ENCODE data around the gene AREL1.

The AREL1 gene

GRCh38 chr14:74710480-74710879 is 2.4 kb downstream of the AREL1 start:
- TF ChIP-seq CEBPB (IDR thresholded peaks at IDR 0.05) (no peak), TEAD4 (IDR thresholded peaks at IDR 0.05) (no peak), USF1 (IDR thresholded peaks at IDR 0.05) (no peak), ZBTB7A (IDR thresholded peaks at IDR 0.05; ENCODE audit: low read depth) (no peak), TCF12 (IDR thresholded peaks at IDR 0.05; ENCODE audit: low read depth) (no peak), FOXM1 (IDR thresholded peaks at IDR 0.05; ENCODE audit: borderline replicate concordance, low read depth) (no peak)
- TF ChIP-seq, protein P1, sequence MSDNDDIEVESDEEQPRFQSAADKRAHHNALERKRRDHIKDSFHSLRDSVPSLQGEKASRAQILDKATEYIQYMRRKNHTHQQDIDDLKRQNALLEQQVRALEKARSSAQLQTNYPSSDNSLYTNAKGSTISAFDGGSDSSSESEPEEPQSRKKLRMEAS (IDR thresholded peaks at IDR 0.05), result no peak

- TF ChIP-seq RAD21 (IDR thresholded peaks at IDR 0.05; ENCODE audit: low read depth) (0 out of 2 replicates have a peak, but pooled peaks have one; percentile 5), CREB1 (IDR thresholded peaks at IDR 0.05; ENCODE audit: low read depth) (no peak), TCF12 (IDR thresholded peaks at IDR 0.05; ENCODE audit: low read depth) (0 out of 2 replicates have a peak, but pooled peaks have one; percentile 26), TEAD4 (IDR thresholded peaks at IDR 0.05) (peak; percentile 45; the same call in 1 of the 2 replicates), REST (IDR thresholded peaks at IDR 0.05; ENCODE audit: low read depth) (no peak), NFIC (IDR thresholded peaks at IDR 0.05) (peak; percentile 89), USF1 (IDR thresholded peaks at IDR 0.05) (no peak)
Observed at GRCh38 chr14:74705613-74706500, 7.0 kb downstream of the AREL1 start.

- no peak for TF ChIP-seq FOXM1 (IDR thresholded peaks at IDR 0.05; ENCODE audit: borderline replicate concordance, low read depth)
- no peak for TF ChIP-seq EGR1 (IDR thresholded peaks at IDR 0.05)
- TF ChIP-seq ZBTB7A (IDR thresholded peaks at IDR 0.05; ENCODE audit: low read depth), result no peak
- no peak for TF ChIP-seq TCF12 (IDR thresholded peaks at IDR 0.05; ENCODE audit: low read depth)
- TF ChIP-seq YY1 (IDR thresholded peaks at IDR 0.05; ENCODE audit: low read depth), result no peak
- no peak for TF ChIP-seq USF1 (IDR thresholded peaks at IDR 0.05)
- TF ChIP-seq REST (IDR thresholded peaks at IDR 0.05; ENCODE audit: low read depth), result no peak
- no peak for TF ChIP-seq NFIC (IDR thresholded peaks at IDR 0.05)
- no peak for TF ChIP-seq TEAD4 (IDR thresholded peaks at IDR 0.05)
- TF ChIP-seq EP300 (IDR thresholded peaks at IDR 0.05; ENCODE audit: borderline replicate concordance), result no peak
- TF ChIP-seq, protein P1 (IDR thresholded peaks at IDR 0.05), result no peak
- no peak for TF ChIP-seq CREB1 (IDR thresholded peaks at IDR 0.05; ENCODE audit: low read depth)
- TF ChIP-seq CEBPB (IDR thresholded peaks at IDR 0.05), result no peak
- no peak for TF ChIP-seq RAD21 (IDR thresholded peaks at IDR 0.05; ENCODE audit: low read depth)
- no peak for TF ChIP-seq TAF1 (IDR thresholded peaks at IDR 0.05; ENCODE audit: low read depth)
Observed at GRCh38 chr14:74704656-74705055, 8.2 kb downstream of the AREL1 start.

GRCh38 chr14:74703043-74703442 is 9.8 kb downstream of the AREL1 start:
- no peak for TF ChIP-seq EP300 (IDR thresholded peaks at IDR 0.05; ENCODE audit: borderline replicate concordance)
- no peak for TF ChIP-seq CREB1 (IDR thresholded peaks at IDR 0.05; ENCODE audit: low read depth)
- TF ChIP-seq TEAD4 (IDR thresholded peaks at IDR 0.05), result no peak
- no peak for TF ChIP-seq FOXM1 (IDR thresholded peaks at IDR 0.05; ENCODE audit: borderline replicate concordance, low read depth)
- no peak for TF ChIP-seq ZBTB7A (IDR thresholded peaks at IDR 0.05; ENCODE audit: low read depth)
- no peak for TF ChIP-seq TCF12 (IDR thresholded peaks at IDR 0.05; ENCODE audit: low read depth)
- no peak for TF ChIP-seq YY1 (IDR thresholded peaks at IDR 0.05; ENCODE audit: low read depth)
- TF ChIP-seq CEBPB (IDR thresholded peaks at IDR 0.05), result no peak
- TF ChIP-seq, protein P1 (IDR thresholded peaks at IDR 0.05), result no peak
- no peak for TF ChIP-seq RAD21 (IDR thresholded peaks at IDR 0.05; ENCODE audit: low read depth)
- no peak for TF ChIP-seq USF1 (IDR thresholded peaks at IDR 0.05)
- TF ChIP-seq REST (IDR thresholded peaks at IDR 0.05; ENCODE audit: low read depth), result no peak
